BE2C (cell line): Measurements from ENCODE around the gene AGBL1.

Source experiments
- DNase-seq: peaks from one replicate; pipeline ENCODE4 v3.0.0-alpha.2; 2020
- H3K27me3 ChIP-seq: fragments of 250-450 bp; sonication (Bioruptor Pico); 2 replicates; pipeline ENCODE4 v1.5.1; 2020; ENCODE audit warnings: mild to moderate bottlenecking
- H3K36me3 ChIP-seq: fragments of 250-450 bp; sonication (Bioruptor Pico); 2 replicates; pipeline ENCODE4 v1.5.1; 2020; ENCODE audit warnings: mild to moderate bottlenecking
- H3K4me1 ChIP-seq: fragments of 250-450 bp; sonication (Bioruptor Pico); 2 replicates; pipeline ENCODE4 v1.5.1; 2020
- H3K4me3 ChIP-seq: 2 replicates; pipeline ENCODE4 v1.5.1; 2011; ENCODE audit warnings: low read depth, low read length
- H3K9me3 ChIP-seq: fragments of 250-450 bp; sonication (Bioruptor Pico); 2 replicates; pipeline ENCODE4 v1.5.1; 2020
- CTCF ChIP-seq: IDR thresholded peaks from 2 replicates; pipeline ENCODE4 v1.5.1; 2012; ENCODE audit warnings: mild to moderate bottlenecking, low read depth, low read length

The AGBL1 gene

GRCh38 chr15:86247249-86247955 lies 167.7 kb downstream of the AGBL1 start:
- TF ChIP-seq CTCF, result no peak
- DNase-seq, result no peak
- no peaks in the 10 kb centered on the region for H3K4me1 ChIP-seq
- no peak overlapping the region for H3K4me3 ChIP-seq
- H3K9me3 ChIP-seq, result no peaks in the 10 kb centered on the region
- H3K27me3 ChIP-seq, result no peaks in the 10 kb centered on the region
- no peaks in the 10 kb centered on the region for H3K36me3 ChIP-seq

GRCh38 chr15:86255247-86255646 lies 175.6 kb downstream of the AGBL1 start:
- no peaks in the 10 kb centered on the region for H3K36me3 ChIP-seq
- TF ChIP-seq CTCF, result no peak
- H3K4me1 ChIP-seq, result no peaks in the 10 kb centered on the region
- H3K9me3 ChIP-seq, result no peaks in the 10 kb centered on the region
- H3K27me3 ChIP-seq, result no peaks in the 10 kb centered on the region
- no peak overlapping the region for H3K4me3 ChIP-seq
- DNase-seq, result no peak

DNA sequence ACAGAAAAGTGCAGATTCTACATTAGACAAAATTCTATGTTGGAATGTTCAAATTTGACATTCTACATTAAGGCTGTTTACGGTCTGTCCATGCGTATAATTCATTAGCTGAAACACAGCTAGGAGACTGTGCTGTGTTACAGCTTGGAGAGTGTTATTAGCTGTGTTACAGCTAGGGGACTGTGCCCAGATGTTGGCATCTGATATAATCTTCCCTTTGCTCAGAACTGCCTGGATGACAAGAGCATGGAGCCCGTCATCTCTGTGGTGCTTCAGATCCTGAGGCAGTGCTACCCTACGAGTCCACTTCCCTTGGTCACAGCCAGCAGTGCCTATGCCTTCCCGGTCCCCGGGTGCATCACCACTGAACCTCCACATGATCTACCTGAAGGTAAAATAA lies 177.0 kb downstream of the AGBL1 start:
- TF ChIP-seq CTCF, result no peak
- no peak for DNase-seq
- no peak overlapping the region for H3K4me3 ChIP-seq
- H3K4me1 ChIP-seq, result no peaks in the 10 kb centered on the region
- H3K9me3 ChIP-seq, result no peaks in the 10 kb centered on the region
- H3K27me3 ChIP-seq, result no peaks in the 10 kb centered on the region
- H3K36me3 ChIP-seq, result no peaks in the 10 kb centered on the region

- no peaks in the 10 kb centered on the region for H3K27me3 ChIP-seq
- no peak for TF ChIP-seq CTCF
- no peaks in the 10 kb centered on the region for H3K9me3 ChIP-seq
- H3K36me3 ChIP-seq, result no peaks in the 10 kb centered on the region
- no peak for DNase-seq
- no peak overlapping the region for H3K4me3 ChIP-seq
- no peaks in the 10 kb centered on the region for H3K4me1 ChIP-seq
Observed at GRCh38 chr15:86259589-86259988, 179.9 kb downstream of the AGBL1 start.

DNA sequence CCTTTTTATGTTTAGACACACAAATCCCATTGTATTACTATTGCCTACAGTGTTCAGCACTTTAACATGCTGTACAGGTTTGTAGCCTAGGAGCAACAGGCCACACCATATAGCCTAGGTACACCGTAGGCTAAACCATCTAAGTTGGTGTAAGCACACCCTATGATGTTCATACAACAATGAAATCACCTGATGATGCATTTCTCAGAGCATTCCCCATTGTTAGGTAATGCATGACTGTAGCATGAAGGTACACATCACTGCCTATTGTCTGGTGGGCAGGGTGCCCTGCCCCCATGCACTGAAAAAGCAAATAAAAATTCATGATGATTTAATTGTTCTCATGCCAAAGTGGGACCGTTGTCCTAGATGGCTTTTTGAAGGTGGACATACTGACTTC lies 183.6 kb downstream of the AGBL1 start:
- Histone ChIP-seq H3K27me3 (no peaks in the 10 kb centered on the region), H3K36me3 (no peaks in the 10 kb centered on the region), H3K9me3 (no peaks in the 10 kb centered on the region), H3K4me3 (no peak overlapping the region), H3K4me1 (no peaks in the 10 kb centered on the region)
- TF ChIP-seq CTCF, result no peak
- no peak for DNase-seq

DNA sequence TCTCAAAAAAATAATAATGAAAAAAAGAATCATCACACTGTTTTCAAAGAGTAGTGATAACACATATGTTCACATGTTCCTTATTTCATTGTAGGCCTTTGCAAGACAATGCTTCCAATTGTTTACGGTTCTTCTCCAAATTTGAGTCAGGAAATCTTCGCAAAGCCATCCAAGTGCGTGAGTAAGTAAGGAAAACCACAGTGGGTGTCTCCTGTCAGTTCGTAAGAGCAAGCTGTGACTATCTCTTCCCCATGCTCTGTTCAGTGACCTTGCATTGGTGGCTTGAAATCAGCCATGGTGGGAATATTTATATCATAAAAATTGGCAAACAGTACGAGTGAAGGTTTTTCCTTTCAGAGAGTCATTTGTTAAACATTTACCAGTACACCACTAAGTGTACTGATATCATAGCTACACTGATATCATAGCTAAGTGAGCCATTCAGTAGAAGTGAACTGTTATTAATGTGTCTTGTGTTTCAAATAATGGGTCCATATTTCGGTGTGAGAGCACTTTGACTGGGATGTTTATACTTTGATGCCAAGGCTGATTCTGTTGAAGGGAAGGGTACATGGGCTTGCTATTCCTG lies 187.3 kb downstream of the AGBL1 start:
- Histone ChIP-seq H3K4me3 (no peak overlapping the region), H3K4me1 (no peaks in the 10 kb centered on the region), H3K36me3 (no peaks in the 10 kb centered on the region), H3K9me3 (no peaks in the 10 kb centered on the region), H3K27me3 (no peaks in the 10 kb centered on the region)
- no peak for TF ChIP-seq CTCF
- DNase-seq, result no peak
